D721Med (cell line): ENCODE data around the gene CDK14.
"Not testable (repeated sequence)": the region's sequence is repeated elsewhere in the genome, so short reads cannot be mapped to it uniquely, and the experiment has no call there.

Experiments used
- DNase-seq: peaks from one replicate; pipeline ENCODE4 v3.0.0; 2011; ENCODE audit warnings: low spot score; ENCODE audit not compliant: insufficient read length
- FAIRE-seq: peaks from 2 replicates; lab custom pipeline; 2011; peaks lifted over from hg19 to GRCh38; lab: Jason Lieb, UNC
- TF ChIP-seq, protein P1 (sequence below): IDR thresholded peaks from 2 replicates; pipeline ENCODE4 v1.5.1; 2012; ENCODE audit warnings: mild to moderate bottlenecking, control low read depth; ENCODE audit not compliant: insufficient read depth; ENCODE audit errors: missing control alignments

The CDK14 gene

DNA sequence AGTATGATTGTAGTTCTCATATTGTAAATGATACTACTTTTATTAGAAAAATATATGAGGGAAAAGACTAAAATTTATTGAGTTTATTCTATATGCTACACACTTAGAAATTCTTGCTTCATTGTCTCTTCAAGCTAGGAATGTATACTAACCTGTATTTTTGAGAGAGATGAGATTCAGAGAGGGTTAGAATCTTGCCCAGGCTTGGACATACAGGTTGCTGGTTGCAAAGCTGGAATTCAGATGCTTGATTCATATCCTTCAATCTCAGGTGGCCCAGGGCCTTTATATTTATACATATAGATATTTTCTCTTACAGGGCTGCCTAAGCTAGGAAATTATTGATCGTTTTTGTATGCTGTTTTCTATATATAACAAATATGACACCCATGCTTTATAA, 324.2 kb downstream of the CDK14 start:
- TF ChIP-seq, protein P1, sequence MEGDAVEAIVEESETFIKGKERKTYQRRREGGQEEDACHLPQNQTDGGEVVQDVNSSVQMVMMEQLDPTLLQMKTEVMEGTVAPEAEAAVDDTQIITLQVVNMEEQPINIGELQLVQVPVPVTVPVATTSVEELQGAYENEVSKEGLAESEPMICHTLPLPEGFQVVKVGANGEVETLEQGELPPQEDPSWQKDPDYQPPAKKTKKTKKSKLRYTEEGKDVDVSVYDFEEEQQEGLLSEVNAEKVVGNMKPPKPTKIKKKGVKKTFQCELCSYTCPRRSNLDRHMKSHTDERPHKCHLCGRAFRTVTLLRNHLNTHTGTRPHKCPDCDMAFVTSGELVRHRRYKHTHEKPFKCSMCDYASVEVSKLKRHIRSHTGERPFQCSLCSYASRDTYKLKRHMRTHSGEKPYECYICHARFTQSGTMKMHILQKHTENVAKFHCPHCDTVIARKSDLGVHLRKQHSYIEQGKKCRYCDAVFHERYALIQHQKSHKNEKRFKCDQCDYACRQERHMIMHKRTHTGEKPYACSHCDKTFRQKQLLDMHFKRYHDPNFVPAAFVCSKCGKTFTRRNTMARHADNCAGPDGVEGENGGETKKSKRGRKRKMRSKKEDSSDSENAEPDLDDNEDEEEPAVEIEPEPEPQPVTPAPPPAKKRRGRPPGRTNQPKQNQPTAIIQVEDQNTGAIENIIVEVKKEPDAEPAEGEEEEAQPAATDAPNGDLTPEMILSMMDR: no peak
- DNase-seq (no peak), FAIRE-seq (no peak)

DNA sequence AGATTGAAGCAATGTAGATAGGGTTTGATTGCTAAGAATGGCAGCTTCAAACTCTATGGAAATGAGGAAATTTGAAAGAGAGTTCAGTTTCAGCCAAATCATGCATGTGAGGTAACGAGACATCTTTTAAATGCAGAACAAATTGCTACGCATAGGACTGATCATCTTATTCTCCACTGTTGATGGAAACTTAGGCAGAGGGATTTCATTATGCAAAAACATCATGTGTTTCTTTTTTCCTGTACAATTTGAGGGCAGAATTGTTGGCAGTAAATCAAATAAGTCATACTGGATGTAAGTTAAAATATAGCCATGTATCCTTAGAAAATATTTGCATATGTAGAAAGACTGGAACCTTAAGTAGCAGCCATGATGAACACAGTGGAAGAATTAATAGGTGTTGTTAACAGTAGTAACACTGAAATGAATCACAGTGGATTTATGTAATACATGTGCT, 327.4 kb downstream of the CDK14 start:
- TF ChIP-seq, protein P1: no peak
- FAIRE-seq (peak; percentile 51), DNase-seq (no peak)

DNA sequence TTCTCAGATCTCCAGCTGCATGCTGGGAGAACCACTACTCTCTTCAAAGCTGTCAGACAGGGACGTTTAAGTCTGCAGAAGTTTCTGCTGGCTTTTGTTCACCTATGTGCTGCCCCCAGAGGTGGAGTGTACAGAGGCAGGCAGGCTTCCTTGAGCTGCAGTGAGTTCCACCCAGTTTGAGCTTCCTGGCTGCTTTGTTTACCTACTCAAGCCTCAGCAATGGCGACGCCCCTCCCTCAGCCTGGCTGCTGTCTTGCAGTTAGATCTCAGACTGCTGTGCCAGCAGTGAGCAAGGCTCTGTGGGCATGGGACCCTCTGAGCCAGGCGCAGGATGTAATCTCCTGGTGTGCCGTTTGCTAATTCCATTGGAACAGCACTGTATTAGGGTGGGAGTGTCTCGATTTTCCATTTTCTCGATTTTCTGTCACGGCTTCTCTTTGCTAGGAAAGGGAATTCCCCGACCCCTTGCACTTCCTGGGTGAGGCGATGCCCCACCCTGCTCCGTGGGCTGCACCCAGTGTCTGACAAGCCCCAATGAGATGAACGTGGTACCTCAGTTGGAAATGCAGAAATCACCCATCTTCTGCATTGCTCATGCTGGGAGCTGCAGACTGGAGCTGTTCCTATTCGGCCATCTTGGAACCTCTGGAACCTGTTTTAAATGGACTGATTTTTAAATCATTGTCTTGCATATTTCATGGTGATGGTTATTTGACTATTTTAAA, 332.7 kb downstream of the CDK14 start:
- not testable (repeated sequence) for FAIRE-seq, DNase-seq

DNA sequence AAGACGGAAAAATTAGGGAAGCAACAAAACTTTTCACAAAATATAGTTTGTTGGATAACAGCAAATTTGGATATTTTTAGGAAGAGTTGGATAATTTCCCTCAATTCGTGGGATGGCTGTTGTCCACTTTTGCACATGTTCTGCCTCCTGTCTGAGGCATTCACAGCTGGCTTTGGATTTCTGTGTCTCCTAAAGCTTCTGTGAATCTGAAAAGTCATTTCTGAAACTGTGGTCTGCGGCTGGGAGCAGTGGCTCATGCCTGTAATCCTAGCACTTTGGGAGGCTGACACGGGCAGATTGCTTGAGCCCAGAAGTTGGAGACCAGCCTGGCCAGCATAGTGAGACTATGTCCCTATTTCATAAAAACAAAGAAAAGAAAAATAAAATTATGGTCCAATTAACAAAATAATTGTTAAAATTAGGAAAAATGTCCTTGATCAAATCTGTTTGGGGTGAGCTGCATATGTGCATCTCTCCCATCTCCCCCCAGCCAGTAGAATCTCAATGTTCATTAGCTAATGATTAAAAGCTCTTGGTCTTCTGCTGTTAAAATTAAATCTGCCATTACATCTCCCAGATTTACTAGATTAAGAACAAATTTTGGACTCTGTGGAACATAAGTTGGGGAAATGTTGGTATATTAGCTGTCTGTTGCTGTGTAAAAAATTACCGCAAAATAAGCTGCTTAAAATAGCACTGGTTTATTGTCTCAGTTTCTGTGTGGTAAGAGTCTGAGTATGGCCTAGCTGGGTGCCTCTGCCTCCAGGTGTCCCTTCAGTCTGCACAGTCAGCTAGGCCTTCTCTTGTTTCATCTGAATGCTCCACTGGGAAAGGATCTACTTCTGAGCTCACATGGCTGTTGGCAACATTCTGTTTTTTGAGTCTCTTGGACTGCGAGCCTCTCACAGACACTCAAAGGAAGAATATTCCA, 336.1 kb downstream of the CDK14 start:
- no peak for FAIRE-seq
- peak; percentile 21 for DNase-seq
- TF ChIP-seq, protein P1: no peak

DNA sequence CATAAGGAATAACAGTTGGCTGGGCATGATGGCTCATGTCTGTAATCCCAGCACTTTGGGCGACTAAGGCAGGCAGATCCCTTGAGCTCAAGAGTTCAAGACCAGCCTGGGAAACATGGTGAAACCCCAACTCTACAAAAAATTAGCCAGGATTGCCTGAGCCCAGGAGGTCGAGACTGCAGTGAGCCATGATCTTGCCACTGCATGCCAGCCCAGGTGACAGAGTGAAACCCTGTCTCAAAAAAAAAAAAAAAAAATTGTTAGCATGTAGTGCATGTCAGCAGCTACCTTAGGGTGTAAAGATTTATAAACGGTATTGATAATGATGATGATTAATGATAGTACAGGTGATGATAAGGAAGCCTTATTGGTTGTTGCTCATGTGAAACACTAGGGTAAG, 336.9 kb downstream of the CDK14 start:
- TF ChIP-seq, protein P1: no peak
- DNase-seq (no peak), FAIRE-seq (no peak)

DNA sequence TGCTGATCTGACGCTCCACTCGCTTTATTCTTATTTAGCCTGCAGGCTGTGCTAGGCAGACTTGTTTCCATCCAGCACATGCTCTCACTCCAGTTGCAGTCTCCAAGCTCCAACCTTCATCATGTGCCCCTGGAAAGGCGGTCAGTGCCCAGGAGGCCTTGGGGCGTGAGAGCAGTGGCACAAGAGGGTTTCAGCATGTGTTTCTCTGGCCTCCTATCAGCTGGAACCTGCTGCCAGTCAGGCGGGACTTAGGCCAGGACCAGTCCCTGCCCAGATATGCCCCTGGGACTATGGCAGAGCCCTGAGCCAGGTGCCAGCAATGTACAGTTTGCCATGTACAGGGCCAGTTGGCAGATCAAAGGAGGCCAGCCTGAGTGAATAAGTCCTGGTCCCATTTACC, 337.9 kb downstream of the CDK14 start:
- FAIRE-seq: no peak

DNA sequence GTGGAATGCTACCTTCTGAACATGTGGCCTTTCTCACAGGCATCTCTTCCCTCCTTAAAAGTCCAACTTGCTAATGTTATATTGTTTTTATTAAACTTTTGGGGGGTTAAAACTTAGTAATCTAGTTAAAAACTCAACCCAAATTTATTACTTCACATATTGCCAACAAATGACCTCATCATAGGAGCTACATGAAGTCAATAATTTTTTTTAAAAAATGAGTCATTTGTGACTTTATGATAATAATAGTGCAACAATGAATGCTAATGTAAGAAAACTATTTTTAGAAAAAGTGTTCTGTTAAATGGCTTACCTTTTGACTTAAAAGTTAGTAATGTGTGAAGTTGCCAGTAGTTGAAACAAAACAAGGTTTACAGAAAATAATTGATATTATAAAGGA, 342.2 kb downstream of the CDK14 start:
- FAIRE-seq: no peak
- DNase-seq: no peak
- TF ChIP-seq, protein P1: no peak

More for the DNA sequence above, 337.9 kb downstream of the CDK14 start:
- DNase-seq: no peak
- TF ChIP-seq, protein P1: no peak
